HL-60 (cell line): ENCODE measurements around the gene GON4L.
A peak's percentile ranks its signal among the peaks of the same experiment; 100 is the strongest.
"Not testable (repeated sequence)": the region's sequence is repeated elsewhere in the genome, so short reads cannot be mapped to it uniquely, and the experiment has no call there.

ENCODE experiments used
- DNase-seq, 2 experiments: peaks; one replicate each; pipeline ENCODE4 v3.0.0-alpha.2; 2010 to 2020; ENCODE audit warnings: low read depth in 1 of 2, low spot score in 1 of 2
- H3K27ac ChIP-seq: fragments of 250-450 bp; sonication (Bioruptor Pico); replicated peaks from 2 replicates; pipeline ENCODE4 v1.5.1; 2020; ENCODE audit warnings: mild to moderate bottlenecking, moderate library complexity
- H3K27me3 ChIP-seq: fragments of 250-450 bp; sonication (Bioruptor Pico); 2 replicates; pipeline ENCODE4 v1.5.1; 2021; ENCODE audit warnings: mild to moderate bottlenecking, moderate library complexity; ENCODE audit not compliant: insufficient read depth, poor library complexity, severe bottlenecking
- H3K4me3 ChIP-seq: replicated peaks from 2 replicates; pipeline ENCODE4 v1.5.1; 2011; ENCODE audit warnings: mild to moderate bottlenecking, control low read depth, low read length; ENCODE audit not compliant: insufficient read depth
- CTCF ChIP-seq: IDR thresholded peaks from one replicate; pipeline ENCODE4 v1.5.1; 2011; ENCODE audit warnings: low read length, control low read depth, inconsistent platforms; ENCODE audit not compliant: insufficient read depth
- GABPA ChIP-seq: IDR thresholded peaks from 2 replicates; pipeline ENCODE4 v1.6.1; 2012; ENCODE audit warnings: low read depth
- POLR2AphosphoS5 ChIP-seq: IDR thresholded peaks from 2 replicates; pipeline ENCODE4 v1.6.1; 2012; ENCODE audit warnings: low read depth
- REST ChIP-seq: IDR thresholded peaks from 2 replicates; pipeline ENCODE4 v1.6.1; 2012; ENCODE audit warnings: low read depth; ENCODE audit not compliant: insufficient replicate concordance
- SPI1 ChIP-seq: IDR thresholded peaks from 2 replicates; pipeline ENCODE4 v1.6.1; 2012; ENCODE audit warnings: low read depth, mild to moderate bottlenecking, borderline replicate concordance

Gene GON4L

DNA sequence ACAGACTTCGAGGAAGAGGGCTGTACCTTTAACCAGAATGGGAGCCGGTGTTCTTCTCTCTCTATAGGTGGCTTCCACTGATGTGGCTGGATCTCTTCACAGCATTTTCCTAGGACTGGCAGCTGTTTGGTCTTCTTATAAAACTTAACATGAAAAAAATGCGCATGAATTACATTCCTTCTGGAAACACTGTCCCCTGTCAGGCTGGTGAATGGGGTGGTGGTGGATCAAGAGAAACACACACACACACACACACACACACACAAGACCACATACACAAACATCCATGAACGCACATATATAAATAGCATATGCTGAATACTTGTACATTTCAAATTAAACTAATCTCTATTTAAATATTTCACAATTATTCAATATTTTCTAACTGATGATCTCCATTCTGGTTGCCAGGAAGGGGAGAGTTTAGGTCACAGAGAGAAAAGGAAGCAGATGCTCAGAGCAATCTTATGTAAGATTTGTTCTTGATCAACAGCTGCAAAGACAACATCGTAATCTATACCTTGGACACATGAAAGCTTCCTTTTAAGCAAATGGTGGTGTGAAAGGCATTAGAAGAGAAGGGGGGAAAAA is 89.5 kb downstream of the GON4L start:
- DNase-seq = peak; percentile 12 to 50
- H3K27ac ChIP-seq, H3K4me3 ChIP-seq, H3K27me3 ChIP-seq: not testable (repeated sequence)

DNA sequence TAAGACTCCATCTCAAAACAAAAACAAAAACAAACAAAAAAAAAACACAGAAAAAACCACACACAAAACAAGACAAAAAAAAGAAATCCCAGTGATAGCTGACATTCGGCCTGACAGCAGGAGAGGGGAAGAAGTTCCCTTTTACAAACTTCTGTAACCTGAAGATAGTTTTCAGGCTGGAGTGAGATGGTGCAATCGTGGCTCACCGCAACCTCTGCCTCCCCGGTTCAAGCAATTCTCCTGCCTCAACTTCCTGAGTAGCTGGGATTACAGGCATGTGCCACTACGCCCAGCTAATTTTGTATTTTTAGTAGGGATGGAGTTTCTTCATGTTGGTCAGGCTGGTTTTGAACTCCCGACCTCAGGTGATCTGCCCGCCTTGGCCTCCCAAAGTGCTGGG is 93.0 kb downstream of the GON4L start:
- TF ChIP-seq POLR2AphosphoS5 (peak; percentile 99), GABPA (peak; percentile 55)
- H3K27ac ChIP-seq, H3K4me3 ChIP-seq, H3K27me3 ChIP-seq: not testable (repeated sequence)
- DNase-seq = peak; percentile 66 to 92

- H3K27me3 ChIP-seq, H3K4me3 ChIP-seq, H3K27ac ChIP-seq: not testable (repeated sequence)
- DNase-seq = peak in 1 of 2 experiments; percentile 39
Measured at GRCh38 chr1:155763090-155763815, 93.8 kb downstream of the GON4L start.

DNA sequence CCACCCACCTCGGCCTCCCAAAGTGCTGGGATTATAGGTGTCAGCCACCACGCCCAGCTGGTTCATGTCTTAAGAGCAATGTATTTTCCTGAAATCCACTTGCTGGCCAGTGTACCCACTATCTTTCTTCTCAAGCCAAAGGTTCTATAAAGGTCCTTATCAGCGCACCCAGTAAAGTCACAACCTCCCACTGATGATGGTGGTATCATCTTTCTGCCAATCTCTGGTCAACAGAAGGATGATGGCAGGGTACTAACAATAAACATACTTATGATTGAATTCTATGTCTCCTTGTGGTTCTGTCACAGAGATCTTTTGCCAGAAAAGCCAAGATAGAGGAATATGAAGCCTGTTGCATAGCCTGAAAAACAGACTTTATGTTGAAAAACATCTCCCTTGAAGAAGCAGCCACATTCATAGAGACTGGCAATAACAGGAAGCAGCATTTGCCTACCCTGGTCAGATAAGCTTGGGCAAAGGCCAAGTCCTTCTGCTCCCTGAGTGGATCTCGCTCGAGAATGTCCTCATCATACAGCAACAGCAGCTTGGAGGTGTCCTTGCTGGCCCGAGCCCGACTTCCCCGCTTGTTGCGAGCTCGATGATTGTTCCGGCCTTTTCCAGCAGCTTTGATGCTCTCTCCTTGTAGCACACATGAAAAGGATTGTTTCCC is 95.1 kb downstream of the GON4L start:
- Histone ChIP-seq H3K27ac (no peak overlapping the region), H3K4me3 (no peak overlapping the region), H3K27me3 (no peaks in the 10 kb centered on the region)
- no peak for DNase-seq
- TF ChIP-seq CTCF (no peak), SPI1 (no peak), GABPA (no peak)

DNA sequence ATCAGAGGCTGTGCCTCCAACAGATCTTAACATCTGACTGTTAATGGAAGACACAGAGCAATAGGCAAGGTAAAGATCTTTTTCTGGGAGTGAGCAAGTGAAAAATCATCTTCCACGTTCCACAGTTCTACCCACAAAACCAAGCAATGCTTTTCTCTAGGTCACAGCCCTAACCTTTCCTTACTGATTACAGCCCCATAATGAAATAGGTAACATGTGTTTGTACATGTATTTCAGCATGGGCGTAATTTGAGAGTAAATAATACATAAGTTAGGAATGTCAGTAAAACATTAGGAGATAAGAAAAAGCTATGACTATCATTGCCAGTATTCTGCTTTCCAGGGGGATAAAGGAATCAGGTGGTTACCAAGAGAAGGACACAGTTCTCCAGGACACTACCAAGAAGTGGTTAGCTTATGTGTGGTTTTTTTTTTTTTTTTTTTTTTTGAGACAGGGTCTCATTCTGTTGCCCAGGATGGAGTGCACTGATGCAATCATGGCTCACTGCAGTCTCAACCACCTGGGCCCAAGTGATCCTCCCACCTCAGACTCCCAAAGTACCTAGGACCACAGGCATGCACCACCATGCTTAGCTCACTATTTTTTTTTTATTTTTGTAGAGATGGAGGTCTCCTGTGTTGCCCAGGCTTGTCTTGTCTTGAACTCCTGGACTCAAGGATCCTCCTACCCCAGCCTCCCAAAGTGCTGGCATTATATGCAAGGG is 96.1 kb downstream of the GON4L start:
- Histone ChIP-seq H3K4me3 (no peak overlapping the region), H3K27ac (no peak overlapping the region), H3K27me3 (no peaks in the 10 kb centered on the region)
- TF ChIP-seq CTCF (no peak), REST (no peak), GABPA (no peak), POLR2AphosphoS5 (no peak), SPI1 (no peak)
- no peak for DNase-seq
